Measurements from ENCODE around the gene IL16.

DNA sequence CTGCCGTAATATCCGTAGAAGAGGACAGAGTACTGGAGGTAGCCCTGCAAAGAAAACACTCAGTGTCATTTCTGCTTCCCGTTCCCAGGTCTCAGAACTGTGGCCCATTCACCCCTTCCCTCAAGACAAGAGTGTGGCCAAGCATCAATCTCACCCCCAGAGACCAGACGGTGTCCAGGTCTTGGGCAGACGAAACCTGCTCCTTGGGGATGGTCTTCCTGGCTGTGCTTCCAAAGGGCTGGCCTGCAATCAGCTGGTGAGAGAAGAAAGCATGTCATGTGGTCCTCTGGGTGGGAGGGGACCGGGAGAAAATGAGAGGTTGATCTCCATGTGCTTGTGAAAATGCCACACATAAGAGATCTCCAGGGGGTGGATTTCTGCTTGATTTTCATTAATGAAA lies 161.6 kb downstream of the IL16 start:
- TF ChIP-seq POLR2AphosphoS5 (IDR thresholded peaks at IDR 0.05; ENCODE audit: borderline replicate concordance, low read depth, low read length): no peak
- TF ChIP-seq EZH2 (IDR thresholded peaks at IDR 0.05): no peak

All from SK-N-MC (cell line).